Ovary (tissue), 3 donors: Measurements from ENCODE around the gene HDHD5.

Experiments used
- CTCF ChIP-seq, 3 donors: fragments of 450-650 bp in 2 of 3; fragments of 200-600 bp in 1 of 3; IDR thresholded peaks; one replicate each; pipeline versions ENCODE4 v1.5.1 to v1.8.0; 2016 to 2022; ENCODE audit warnings: antibody characterized with exemption in 3 of 3, mild to moderate bottlenecking in 1 of 3
- EP300 ChIP-seq: sonication (generic); formaldehyde crosslinking; IDR thresholded peaks from one replicate; pipeline ENCODE4 v1.6.1; 2017; ENCODE audit warnings: antibody characterized with exemption
- POLR2A ChIP-seq: fragments of 450-650 bp; IDR thresholded peaks from one replicate; pipeline ENCODE4 v1.6.1; 2017; ENCODE audit warnings: antibody characterized with exemption, mild to moderate bottlenecking, moderate library complexity
- donor health status: DM: no; HTN: no; CAD: no.

GRCh38 chr22:17093081-17093480 is 66.0 kb downstream of the HDHD5 start:
- TF ChIP-seq POLR2A (no peak), CTCF (IDR thresholded peaks at IDR 0.05) (no peak), EP300 (no peak)
